ENCODE data around the gene PRKD2.
A peak's percentile ranks its signal among the peaks of the same experiment; 100 is the strongest.

Gene PRKD2

GRCh38 chr19:46644720-46645119, 72.2 kb downstream of the PRKD2 start:
- H3K27ac ChIP-seq, result no peak overlapping the region
- no peak overlapping the region for H3K4me3 ChIP-seq (ENCODE audit: low read depth in 1 of 2, low read length in 1 of 2)
- H3K9me3 ChIP-seq, result no peaks in the 10 kb centered on the region
- no peaks in the 10 kb centered on the region for H3K36me3 ChIP-seq
- peaks cover 98% of the 10 kb centered on the region for H3K27me3 ChIP-seq
- H3K4me1 ChIP-seq (ENCODE audit: control insufficient read depth in 1 of 2, insufficient read depth in 1 of 2, low read depth in 1 of 2, low read length in 1 of 2), result peaks cover under 1 to 1% of the 10 kb centered on the region in 2 experiments
- TF ChIP-seq CTCF (IDR thresholded peaks at IDR 0.05), result no peak

GRCh38 chr19:46640656-46641055, 76.3 kb downstream of the PRKD2 start:
- Histone ChIP-seq H3K27me3 (peaks cover 98% of the 10 kb centered on the region), H3K27ac (no peak overlapping the region), H3K36me3 (no peaks in the 10 kb centered on the region), H3K4me3 (ENCODE audit: low read depth in 1 of 2, low read length in 1 of 2) (no peak overlapping the region), H3K4me1 (ENCODE audit: control insufficient read depth in 1 of 2, insufficient read depth in 1 of 2, low read depth in 1 of 2, low read length in 1 of 2) (peaks cover 17% of the 10 kb centered on the region in 2 experiments), H3K9me3 (no peaks in the 10 kb centered on the region)
- TF ChIP-seq CTCF (IDR thresholded peaks at IDR 0.05), result no peak

DNA sequence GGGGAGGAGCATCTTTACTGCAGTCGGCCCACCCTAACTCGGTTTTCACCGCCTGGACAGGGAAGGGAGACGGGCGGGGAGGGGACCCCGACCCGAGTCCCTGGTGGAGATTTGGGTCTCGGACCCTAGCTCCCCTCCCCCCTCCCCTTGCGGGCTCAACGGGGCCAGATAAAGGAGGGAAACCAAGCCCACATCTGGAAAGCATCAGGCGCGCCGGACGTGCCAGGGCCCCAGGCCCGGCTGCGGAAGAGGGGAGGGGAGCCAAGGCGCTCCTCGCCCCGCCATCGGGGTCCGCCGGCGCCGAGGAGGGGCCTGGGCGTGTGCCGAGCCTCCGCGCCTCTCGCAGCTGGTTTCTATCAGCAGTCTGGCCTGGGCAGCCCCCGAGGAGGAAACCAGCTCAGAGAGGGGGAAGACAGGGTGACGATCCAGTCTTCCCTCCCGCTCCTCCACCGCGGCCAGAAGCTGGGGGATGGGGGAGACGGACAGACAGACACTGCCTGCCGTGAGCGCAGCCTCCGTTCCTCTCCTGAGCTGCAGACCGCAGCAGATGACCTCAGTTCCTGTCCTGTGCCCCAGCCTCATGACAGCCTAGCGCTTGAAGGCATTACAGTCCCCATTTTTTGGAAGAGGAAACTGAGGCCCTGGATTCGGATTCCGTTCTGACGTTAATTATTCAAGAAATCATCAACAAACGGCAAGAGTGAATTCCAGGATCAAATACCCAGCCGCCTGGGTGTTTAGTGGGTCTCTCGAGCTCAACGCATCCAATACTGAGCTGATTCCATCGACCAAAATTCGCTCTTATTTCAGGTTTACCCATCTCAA, 77.3 kb downstream of the PRKD2 start:
- TF ChIP-seq CTCF (IDR thresholded peaks at IDR 0.05), result no peak
- peaks cover 17% of the 10 kb centered on the region in 2 experiments for H3K4me1 ChIP-seq (ENCODE audit: control insufficient read depth in 1 of 2, insufficient read depth in 1 of 2, low read depth in 1 of 2, low read length in 1 of 2)
- peak overlapping the region in 1 of 2 experiments; percentile 28 for H3K4me3 ChIP-seq (ENCODE audit: low read depth in 1 of 2, low read length in 1 of 2)
- H3K9me3 ChIP-seq, result no peaks in the 10 kb centered on the region
- H3K27ac ChIP-seq, result no peak overlapping the region
- peaks cover 97% of the 10 kb centered on the region for H3K27me3 ChIP-seq
- no peaks in the 10 kb centered on the region for H3K36me3 ChIP-seq

DNA sequence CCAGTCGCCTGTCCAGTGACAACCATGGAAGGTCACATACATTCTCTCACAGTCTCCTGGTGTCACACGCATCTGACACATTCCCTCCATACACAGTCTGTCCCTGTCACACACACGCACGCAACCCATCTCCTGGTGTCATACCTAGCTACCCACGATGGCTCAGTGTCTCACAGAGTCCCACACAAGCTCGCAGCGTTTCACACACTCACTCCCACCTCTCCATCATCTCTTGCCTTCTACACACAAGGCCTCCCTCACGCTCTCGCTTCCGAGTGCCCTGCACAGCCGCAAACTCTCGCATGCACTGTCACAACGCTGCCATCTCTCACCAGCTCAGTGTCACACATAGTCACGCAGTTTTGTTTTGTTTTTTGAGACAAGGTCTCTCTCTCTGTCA, 79.7 kb downstream of the PRKD2 start:
- Histone ChIP-seq H3K27ac (no peak overlapping the region), H3K4me3 (ENCODE audit: low read depth in 1 of 2, low read length in 1 of 2) (no peak overlapping the region), H3K4me1 (ENCODE audit: control insufficient read depth in 1 of 2, insufficient read depth in 1 of 2, low read depth in 1 of 2, low read length in 1 of 2) (peaks cover 26 to 31% of the 10 kb centered on the region in 2 experiments), H3K9me3 (no peaks in the 10 kb centered on the region), H3K36me3 (no peaks in the 10 kb centered on the region), H3K27me3 (peaks cover 99% of the 10 kb centered on the region)
- no peak for TF ChIP-seq CTCF (IDR thresholded peaks at IDR 0.05)

DNA sequence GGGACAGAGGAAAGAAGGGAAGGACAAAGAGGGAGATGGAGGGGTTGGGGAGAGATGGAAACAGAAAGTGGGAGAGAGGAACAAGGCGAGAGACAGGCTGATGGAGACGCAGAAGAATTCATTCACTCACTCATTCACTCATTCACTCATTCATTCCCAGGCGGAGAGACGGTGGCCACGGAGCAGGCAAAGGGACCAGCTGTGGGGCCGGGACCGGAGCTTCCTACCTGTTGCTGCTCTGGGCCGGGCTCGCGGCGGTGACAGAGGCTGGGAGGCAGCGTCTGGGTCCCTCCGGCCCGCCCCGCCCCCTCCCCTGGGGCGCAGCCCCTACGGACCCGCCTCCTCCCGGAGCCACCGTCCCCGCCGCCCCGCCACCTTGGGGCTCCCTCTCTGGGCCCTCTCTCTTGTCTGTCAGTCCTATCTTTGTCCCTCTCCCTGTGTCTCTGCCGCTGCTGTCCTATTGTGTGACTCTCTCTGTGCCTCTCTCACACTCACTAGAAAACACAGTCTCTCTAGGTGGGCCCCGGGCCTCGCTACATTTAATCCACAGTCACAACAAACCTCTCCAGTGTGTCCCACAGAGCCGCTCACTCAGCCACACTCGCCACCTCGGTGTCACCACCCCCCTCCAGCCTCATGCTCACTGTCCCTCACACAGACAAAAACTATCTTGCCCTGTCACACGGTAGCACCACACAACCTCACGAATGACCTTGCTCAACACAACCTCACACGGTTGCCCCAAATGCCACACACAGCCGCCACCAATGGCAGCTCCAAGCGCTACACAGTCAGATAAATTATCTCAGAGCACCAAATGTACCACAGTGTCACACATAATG, 80.8 kb downstream of the PRKD2 start, which contains the start of gene GNG8:
Gene GNG8, minus strand, starts transcription at position 283 of the 842 bp plus-strand sequence. CDS start 1,520 bp downstream, outside the sequence.
- no peak for TF ChIP-seq CTCF (IDR thresholded peaks at IDR 0.05)
- H3K4me1 ChIP-seq (ENCODE audit: control insufficient read depth in 1 of 2, insufficient read depth in 1 of 2, low read depth in 1 of 2, low read length in 1 of 2), result peaks cover 26 to 31% of the 10 kb centered on the region in 2 experiments
- no peaks in the 10 kb centered on the region for H3K9me3 ChIP-seq
- H3K27me3 ChIP-seq, result peaks cover 99% of the 10 kb centered on the region
- H3K36me3 ChIP-seq, result no peaks in the 10 kb centered on the region
- H3K4me3 ChIP-seq (ENCODE audit: low read depth in 1 of 2, low read length in 1 of 2), result no peak within 1 kb of the TSS
- no peak within 1 kb of the TSS for H3K27ac ChIP-seq

All from neutrophil (primary cell).